T47D (cell line): Measurements from ENCODE around the gene TDRD7.

ENCODE experiments used
- DNase-seq, 2 experiments: peaks; one replicate each; pipeline versions ENCODE4 v3.0.0 to v3.0.0-alpha.2; 2011 to 2012; ENCODE audit warnings: low read depth in 1 of 2, low spot score in 1 of 2
- JUND ChIP-seq: IDR thresholded peaks from 2 replicates; pipeline ENCODE4 v1.6.1; 2012; ENCODE audit warnings: low read depth
- in situ Hi-C: cut with HindIII; loops from 2 replicates; pipeline ENCODE4 v1.10.0; 2016; ENCODE audit warnings: low sequenced_read_pairs, low pct_unique_long_range_greater_than_20kb

TDRD7 gene

GRCh38 chr9:97395745-97396144 is 16.2 kb upstream of the TDRD7 start:
- in situ Hi-C loops, result no loop called here
- TF ChIP-seq JUND, result no peak
- no peak for DNase-seq

- no peak for TF ChIP-seq JUND
- DNase-seq, result no peak
- in situ Hi-C loops, result no loop called here
Measured at GRCh38 chr9:97396256-97396655, 15.6 kb upstream of the TDRD7 start.

- in situ Hi-C loops, result no loop called here
- DNase-seq, result no peak
Measured at GRCh38 chr9:97397220-97397619, 14.7 kb upstream of the TDRD7 start.

GRCh38 chr9:97398999-97399758 is 12.7 kb upstream of the TDRD7 start:
- TF ChIP-seq JUND, result no peak
- in situ Hi-C loops, result no loop called here
- DNase-seq, result peak; percentile 68 to 81

More at GRCh38 chr9:97397220-97397619, 14.7 kb upstream of the TDRD7 start:
- no peak for TF ChIP-seq JUND

- in situ Hi-C loops, result no loop called here
- DNase-seq, result no peak
- TF ChIP-seq JUND, result no peak
Measured at GRCh38 chr9:97403746-97404316, 8.1 kb upstream of the TDRD7 start.

GRCh38 chr9:97405551-97405950 is 6.3 kb upstream of the TDRD7 start:
- DNase-seq, result no peak
- TF ChIP-seq JUND, result no peak
- in situ Hi-C loops, result no loop called here

GRCh38 chr9:97406620-97407177 is 5.2 kb upstream of the TDRD7 start:
- no peak for TF ChIP-seq JUND
- no peak for DNase-seq
- in situ Hi-C loops, result no loop called here

GRCh38 chr9:97408562-97408961 is 3.3 kb upstream of the TDRD7 start:
- no peak for TF ChIP-seq JUND
- in situ Hi-C loops, result no loop called here
- DNase-seq, result no peak

- no peak for TF ChIP-seq JUND
- in situ Hi-C loops, result no loop called here
- DNase-seq, result no peak
Measured at GRCh38 chr9:97411440-97411788, 482 bp upstream of the TDRD7 start.

- no peak for TF ChIP-seq JUND
- in situ Hi-C loops, result no loop called here
- peak in 1 of 2 experiments; percentile 30 for DNase-seq
Measured at GRCh38 chr9:97412626-97413385, 910 bp downstream of the TDRD7 start.

GRCh38 chr9:97413462-97413861 is 1.6 kb downstream of the TDRD7 start:
- in situ Hi-C loops, result no loop called here
- DNase-seq, result no peak
- no peak for TF ChIP-seq JUND

- in situ Hi-C loops, result no loop called here
- no peak for TF ChIP-seq JUND
Measured at GRCh38 chr9:97415146-97415545, 3.2 kb downstream of the TDRD7 start.

GRCh38 chr9:97418880-97419279 is 7.0 kb downstream of the TDRD7 start:
- TF ChIP-seq JUND, result no peak
- in situ Hi-C loops, result no loop called here
- DNase-seq, result no peak

More at GRCh38 chr9:97415146-97415545, 3.2 kb downstream of the TDRD7 start:
- no peak for DNase-seq
